ENCODE measurements around the gene C2CD4D.

DNA sequence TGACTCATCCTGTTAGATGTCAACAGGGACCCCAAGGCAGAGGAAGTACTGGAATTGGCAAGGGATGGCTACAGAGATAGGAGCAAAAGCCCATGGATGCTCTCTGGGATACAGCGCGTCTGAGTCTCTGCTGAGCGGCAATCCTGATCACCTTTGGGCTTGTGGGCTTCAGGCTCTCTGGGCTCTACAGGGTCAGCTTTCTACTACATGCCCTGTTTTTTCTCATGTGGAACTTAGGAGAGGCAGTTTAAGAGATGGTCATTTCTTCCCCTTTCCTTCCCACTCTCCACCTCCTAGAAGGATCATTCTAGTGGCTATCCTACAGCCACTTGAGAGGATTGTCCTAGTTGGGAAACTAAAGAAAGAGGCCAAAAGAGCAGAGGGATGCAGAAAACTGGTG lies 35.7 kb downstream of the C2CD4D start:
- TF ChIP-seq, protein P1, sequence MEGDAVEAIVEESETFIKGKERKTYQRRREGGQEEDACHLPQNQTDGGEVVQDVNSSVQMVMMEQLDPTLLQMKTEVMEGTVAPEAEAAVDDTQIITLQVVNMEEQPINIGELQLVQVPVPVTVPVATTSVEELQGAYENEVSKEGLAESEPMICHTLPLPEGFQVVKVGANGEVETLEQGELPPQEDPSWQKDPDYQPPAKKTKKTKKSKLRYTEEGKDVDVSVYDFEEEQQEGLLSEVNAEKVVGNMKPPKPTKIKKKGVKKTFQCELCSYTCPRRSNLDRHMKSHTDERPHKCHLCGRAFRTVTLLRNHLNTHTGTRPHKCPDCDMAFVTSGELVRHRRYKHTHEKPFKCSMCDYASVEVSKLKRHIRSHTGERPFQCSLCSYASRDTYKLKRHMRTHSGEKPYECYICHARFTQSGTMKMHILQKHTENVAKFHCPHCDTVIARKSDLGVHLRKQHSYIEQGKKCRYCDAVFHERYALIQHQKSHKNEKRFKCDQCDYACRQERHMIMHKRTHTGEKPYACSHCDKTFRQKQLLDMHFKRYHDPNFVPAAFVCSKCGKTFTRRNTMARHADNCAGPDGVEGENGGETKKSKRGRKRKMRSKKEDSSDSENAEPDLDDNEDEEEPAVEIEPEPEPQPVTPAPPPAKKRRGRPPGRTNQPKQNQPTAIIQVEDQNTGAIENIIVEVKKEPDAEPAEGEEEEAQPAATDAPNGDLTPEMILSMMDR (IDR thresholded peaks at IDR 0.05), result no peak
- TF ChIP-seq ZNF138 (CRISPR knock-in tag; conservative IDR thresholded peaks at IDR 0.05), result no peak
- TF ChIP-seq, protein P2, sequence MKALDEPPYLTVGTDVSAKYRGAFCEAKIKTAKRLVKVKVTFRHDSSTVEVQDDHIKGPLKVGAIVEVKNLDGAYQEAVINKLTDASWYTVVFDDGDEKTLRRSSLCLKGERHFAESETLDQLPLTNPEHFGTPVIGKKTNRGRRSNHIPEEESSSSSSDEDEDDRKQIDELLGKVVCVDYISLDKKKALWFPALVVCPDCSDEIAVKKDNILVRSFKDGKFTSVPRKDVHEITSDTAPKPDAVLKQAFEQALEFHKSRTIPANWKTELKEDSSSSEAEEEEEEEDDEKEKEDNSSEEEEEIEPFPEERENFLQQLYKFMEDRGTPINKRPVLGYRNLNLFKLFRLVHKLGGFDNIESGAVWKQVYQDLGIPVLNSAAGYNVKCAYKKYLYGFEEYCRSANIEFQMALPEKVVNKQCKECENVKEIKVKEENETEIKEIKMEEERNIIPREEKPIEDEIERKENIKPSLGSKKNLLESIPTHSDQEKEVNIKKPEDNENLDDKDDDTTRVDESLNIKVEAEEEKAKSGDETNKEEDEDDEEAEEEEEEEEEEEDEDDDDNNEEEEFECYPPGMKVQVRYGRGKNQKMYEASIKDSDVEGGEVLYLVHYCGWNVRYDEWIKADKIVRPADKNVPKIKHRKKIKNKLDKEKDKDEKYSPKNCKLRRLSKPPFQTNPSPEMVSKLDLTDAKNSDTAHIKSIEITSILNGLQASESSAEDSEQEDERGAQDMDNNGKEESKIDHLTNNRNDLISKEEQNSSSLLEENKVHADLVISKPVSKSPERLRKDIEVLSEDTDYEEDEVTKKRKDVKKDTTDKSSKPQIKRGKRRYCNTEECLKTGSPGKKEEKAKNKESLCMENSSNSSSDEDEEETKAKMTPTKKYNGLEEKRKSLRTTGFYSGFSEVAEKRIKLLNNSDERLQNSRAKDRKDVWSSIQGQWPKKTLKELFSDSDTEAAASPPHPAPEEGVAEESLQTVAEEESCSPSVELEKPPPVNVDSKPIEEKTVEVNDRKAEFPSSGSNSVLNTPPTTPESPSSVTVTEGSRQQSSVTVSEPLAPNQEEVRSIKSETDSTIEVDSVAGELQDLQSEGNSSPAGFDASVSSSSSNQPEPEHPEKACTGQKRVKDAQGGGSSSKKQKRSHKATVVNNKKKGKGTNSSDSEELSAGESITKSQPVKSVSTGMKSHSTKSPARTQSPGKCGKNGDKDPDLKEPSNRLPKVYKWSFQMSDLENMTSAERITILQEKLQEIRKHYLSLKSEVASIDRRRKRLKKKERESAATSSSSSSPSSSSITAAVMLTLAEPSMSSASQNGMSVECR (CRISPR knock-in tag; IDR thresholded peaks at IDR 0.05; ENCODE audit: borderline replicate concordance), result no peak
- TF ChIP-seq ETV6 (CRISPR knock-in tag; IDR thresholded peaks at IDR 0.05), result no peak
- no peak for TF ChIP-seq CBFB (CRISPR knock-in tag; IDR thresholded peaks at IDR 0.05; ENCODE audit: low read depth)
- no peak for TF ChIP-seq NR3C1 (CRISPR knock-in tag; conservative IDR thresholded peaks at IDR 0.05; ENCODE audit: low read depth)
- no peak for TF ChIP-seq ESRRA (CRISPR knock-in tag; IDR thresholded peaks at IDR 0.05; ENCODE audit: borderline replicate concordance)
- no peak for TF ChIP-seq SP1 (CRISPR knock-in tag; conservative IDR thresholded peaks at IDR 0.05)
- no peak for TF ChIP-seq KAT7 (CRISPR knock-in tag; IDR thresholded peaks at IDR 0.05; ENCODE audit: borderline replicate concordance)
- no peak for TF ChIP-seq ZNF416 (CRISPR knock-in tag; IDR thresholded peaks at IDR 0.05)

Measured in WTC11 (cell line).